ENCODE data around the gene COQ4.

GRCh38 chr9:128341435-128341849, 18.8 kb downstream of the COQ4 start:
- TF ChIP-seq CTCF (IDR thresholded peaks at IDR 0.05) (peak in 5 of 6 experiments; percentile 51 to 86 (median 70)), POLR2A (IDR thresholded peaks at IDR 0.05) (no peak)

All from esophagus squamous epithelium (tissue), 4 donors.